Nephron (organoid): ENCODE measurements around the gene TRIM27.

ENCODE experiments used
- H3K27ac Mint-ChIP-seq, 3 experiments: 2 replicates each; pipeline ENCODE4 v1.8.0; 2020; ENCODE audit warnings: mixed read lengths in 3 of 3, mild to moderate bottlenecking in 2 of 3, moderate library complexity in 1 of 3
- H3K27me3 Mint-ChIP-seq: 2 replicates; pipeline ENCODE4 v1.8.0; 2021; ENCODE audit warnings: low read depth, mild to moderate bottlenecking, moderate library complexity, mixed read lengths
- H3K36me3 Mint-ChIP-seq: 2 replicates; pipeline ENCODE4 v1.8.0; 2020; ENCODE audit warnings: low read depth, mixed read lengths
- H3K4me1 Mint-ChIP-seq: 2 replicates; pipeline ENCODE4 v1.8.0; 2020; ENCODE audit warnings: mixed read lengths
- H3K4me3 Mint-ChIP-seq, 3 experiments: 2 replicates each; pipeline ENCODE4 v1.8.0; 2020; ENCODE audit warnings: mild to moderate bottlenecking in 3 of 3, mixed read lengths in 3 of 3, moderate library complexity in 2 of 3
- H3K9me3 Mint-ChIP-seq: 2 replicates; pipeline ENCODE4 v1.8.0; 2020; ENCODE audit warnings: mixed read lengths
- CTCF ChIP-seq, 3 experiments: fragments of 200-600 bp; sonication (generic); IDR thresholded peaks; one replicate each; pipeline ENCODE4 v1.5.0; 2021; ENCODE audit warnings: antibody characterized with exemption in 3 of 3; ENCODE audit not compliant: unreplicated experiment in 3 of 3

The TRIM27 gene

GRCh38 chr6:28947067-28947765 is 23.4 kb upstream of the TRIM27 start:
- H3K27me3 Mint-ChIP-seq, result peaks cover 5% of the 10 kb centered on the region
- TF ChIP-seq CTCF (IDR thresholded peaks at IDR 0.05; ENCODE audit: unreplicated experiment in 3 of 3), result no peak

GRCh38 chr6:28945349-28945748 is 21.6 kb upstream of the TRIM27 start:
- Mint-ChIP-seq H3K27me3 (peaks cover 5% of the 10 kb centered on the region), H3K9me3 (no peaks in the 10 kb centered on the region), H3K36me3 (no peaks in the 10 kb centered on the region), H3K4me1 (peaks cover 13% of the 10 kb centered on the region), H3K27ac (no peak overlapping the region), H3K4me3 (peak overlapping the region in 1 of 3 experiments; percentile 4)
- TF ChIP-seq CTCF (IDR thresholded peaks at IDR 0.05; ENCODE audit: unreplicated experiment in 3 of 3), result no peak

More at GRCh38 chr6:28947067-28947765, 23.4 kb upstream of the TRIM27 start:
- Mint-ChIP-seq H3K27ac (no peak overlapping the region), H3K36me3 (no peaks in the 10 kb centered on the region), H3K4me3 (no peak overlapping the region), H3K9me3 (peaks cover 2% of the 10 kb centered on the region), H3K4me1 (peaks cover 11% of the 10 kb centered on the region)

- H3K9me3 Mint-ChIP-seq, result no peaks in the 10 kb centered on the region
- peaks cover 5% of the 10 kb centered on the region for H3K27me3 Mint-ChIP-seq
- H3K27ac Mint-ChIP-seq, result peak overlapping the region; percentile 56 to 91 (median 79)
- peaks cover 13% of the 10 kb centered on the region for H3K4me1 Mint-ChIP-seq
- H3K36me3 Mint-ChIP-seq, result no peaks in the 10 kb centered on the region
- no peak for TF ChIP-seq CTCF (IDR thresholded peaks at IDR 0.05; ENCODE audit: unreplicated experiment in 3 of 3)
- H3K4me3 Mint-ChIP-seq, result peak overlapping the region; percentile 81 to 96 (median 92)
Measured at GRCh38 chr6:28944412-28944865, 20.7 kb upstream of the TRIM27 start.

DNA sequence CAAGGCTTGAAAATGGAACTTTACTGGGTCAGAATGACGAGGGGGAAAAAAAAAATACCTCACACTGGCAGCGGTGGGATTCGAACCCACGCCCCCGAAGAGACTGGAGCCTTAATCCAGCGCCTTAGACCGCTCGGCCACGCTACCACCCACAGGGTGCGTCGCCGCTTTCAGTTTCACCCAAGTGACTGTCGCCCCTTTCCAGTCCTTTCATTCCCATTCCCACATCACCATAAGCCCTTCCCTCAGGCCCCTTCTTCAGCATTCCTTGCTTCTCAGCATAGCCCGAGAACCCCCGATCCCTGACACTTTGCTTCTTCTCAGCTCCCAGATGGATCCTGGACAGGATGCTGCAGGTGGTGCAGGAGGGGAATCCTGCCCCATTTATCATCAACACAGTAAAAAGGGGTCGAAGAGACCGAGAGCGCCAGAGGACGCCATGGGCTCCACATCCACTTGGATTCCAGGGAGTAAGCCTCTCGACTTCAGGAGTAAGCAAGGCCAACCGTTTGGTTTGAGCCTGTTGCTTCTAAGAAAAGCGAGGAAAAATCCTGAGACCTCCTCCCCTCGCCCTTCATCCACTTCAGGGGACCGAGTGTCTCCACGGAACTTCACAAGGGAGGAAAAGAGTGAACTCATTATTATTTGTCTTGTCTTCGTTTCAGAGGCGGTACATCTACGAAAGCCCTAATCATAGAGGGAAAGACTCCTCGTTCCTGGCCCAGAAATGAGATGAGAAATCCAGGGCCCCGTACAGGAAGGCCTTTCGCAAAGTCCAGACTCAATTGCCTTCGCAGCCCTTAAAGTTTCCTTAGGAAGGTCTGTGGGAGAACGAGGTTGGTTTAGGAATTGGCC is 20.0 kb upstream of the TRIM27 start:
- no peaks in the 10 kb centered on the region for H3K9me3 Mint-ChIP-seq
- H3K4me1 Mint-ChIP-seq, result peaks cover 13% of the 10 kb centered on the region
- H3K27ac Mint-ChIP-seq, result peak overlapping the region; percentile 56 to 91 (median 79)
- no peaks in the 10 kb centered on the region for H3K36me3 Mint-ChIP-seq
- H3K27me3 Mint-ChIP-seq, result peaks cover 5% of the 10 kb centered on the region
- no peak for TF ChIP-seq CTCF (IDR thresholded peaks at IDR 0.05; ENCODE audit: unreplicated experiment in 3 of 3)
- peak overlapping the region; percentile 81 to 96 (median 92) for H3K4me3 Mint-ChIP-seq

GRCh38 chr6:28943223-28943556 is 19.4 kb upstream of the TRIM27 start:
- no peak for TF ChIP-seq CTCF (IDR thresholded peaks at IDR 0.05; ENCODE audit: unreplicated experiment in 3 of 3)
- Mint-ChIP-seq H3K4me3 (peak overlapping the region; percentile 81 to 96 (median 92)), H3K4me1 (peaks cover 13% of the 10 kb centered on the region), H3K9me3 (no peaks in the 10 kb centered on the region), H3K27ac (no peak overlapping the region), H3K27me3 (peaks cover 5% of the 10 kb centered on the region), H3K36me3 (no peaks in the 10 kb centered on the region)
